SU-DHL-6 (cell line): Measurements from ENCODE around the gene RNFT2.

Experiments used
- H2AFZ ChIP-seq: fragments of 200-600 bp; sonication (generic); 2 replicates; pipeline ENCODE4 v1.6.1; 2014; ENCODE audit warnings: low read depth, mild to moderate bottlenecking, moderate library complexity, mixed read lengths, antibody characterized with exemption, low read length; ENCODE audit not compliant: severe bottlenecking
- H3F3A ChIP-seq: fragments of 200-600 bp; shearing (Covaris generic); 2 replicates; pipeline ENCODE4 v1.6.0; 2016; ENCODE audit warnings: antibody characterized with exemption, mild to moderate bottlenecking; ENCODE audit not compliant: insufficient read depth
- H3K27ac ChIP-seq: fragments of 200-600 bp; sonication (generic); 2 replicates; pipeline ENCODE4 v1.5.1; 2016; ENCODE audit warnings: low read depth, mild to moderate bottlenecking, low read length, moderate library complexity, mixed read lengths
- H3K27me3 ChIP-seq: fragments of 200-600 bp; sonication (generic), shearing (Covaris generic); 2 replicates; pipeline ENCODE4 v1.6.0; 2014; ENCODE audit warnings: mild to moderate bottlenecking, low read length
- H3K36me3 ChIP-seq: fragments of 200-600 bp; sonication (generic); 2 replicates; pipeline ENCODE4 v1.6.1; 2014; ENCODE audit warnings: mild to moderate bottlenecking, low read length, mixed read lengths
- H3K4me2 ChIP-seq: fragments of 300-600, 200-600 bp; shearing (Covaris generic), sonication (generic); 2 replicates; pipeline ENCODE4 v1.6.0; 2014; ENCODE audit warnings: low read length, low read depth, mild to moderate bottlenecking; ENCODE audit not compliant: poor library complexity, severe bottlenecking
- H3K4me3 ChIP-seq: fragments of 200-600 bp; sonication (generic); 2 replicates; pipeline ENCODE4 v1.5.1; 2014; ENCODE audit warnings: antibody characterized with exemption, low read length, mild to moderate bottlenecking, mixed read lengths; ENCODE audit not compliant: insufficient read depth, poor library complexity, severe bottlenecking
- H3K79me2 ChIP-seq: fragments of 200-600 bp; sonication (generic); 2 replicates; pipeline ENCODE4 v1.6.1; 2014; ENCODE audit warnings: mild to moderate bottlenecking, low read length, moderate library complexity; ENCODE audit not compliant: insufficient read depth
- H3K9ac ChIP-seq: fragments of 200-600 bp; sonication (generic); 2 replicates; pipeline ENCODE4 v1.7.0; 2014; ENCODE audit warnings: mild to moderate bottlenecking, low read length
- H3K9me2 ChIP-seq: fragments of 200-600 bp; sonication (generic); replicated peaks from 2 replicates; pipeline ENCODE4 v1.6.1; 2014; ENCODE audit warnings: low read length; ENCODE audit not compliant: insufficient read depth
- H3K9me3 ChIP-seq: fragments of 200-600 bp; sonication (generic); 2 replicates; pipeline ENCODE4 v1.6.1; 2014; ENCODE audit warnings: low read length, mixed read lengths; ENCODE audit not compliant: insufficient read depth
- H4K20me1 ChIP-seq: fragments of 200-600 bp; sonication (generic); 2 replicates; pipeline ENCODE4 v1.6.1; 2014; ENCODE audit warnings: low read depth, mild to moderate bottlenecking, antibody characterized with exemption, low read length, moderate library complexity, mixed read lengths
- CTCF ChIP-seq: fragments of 200-600 bp; sonication (generic); IDR thresholded peaks from one replicate; pipeline ENCODE4 v1.5.1; 2017; ENCODE audit warnings: antibody characterized with exemption, mild to moderate bottlenecking, low read length, moderate library complexity; ENCODE audit not compliant: insufficient read depth, poor library complexity, severe bottlenecking
- EZH2phosphoT487 ChIP-seq: fragments of 200-600 bp; sonication (generic), shearing (Covaris generic); conservative IDR thresholded peaks from 2 replicates; pipeline ENCODE4 v1.6.1; 2018; ENCODE audit warnings: mild to moderate bottlenecking, antibody characterized with exemption, low read length, moderate library complexity, mixed read lengths

The RNFT2 gene

GRCh38 chr12:116718655-116719454, 19.3 kb upstream of the RNFT2 start:
- Histone ChIP-seq H3K27ac (no peak overlapping the region), H3K9me3 (no peaks in the 10 kb centered on the region), H3K36me3 (peaks cover 6% of the 10 kb centered on the region; the same call in 1 of the 2 replicates), H3K79me2 (peaks cover 30% of the 10 kb centered on the region), H3K9me2 (no peaks in the 10 kb centered on the region), H3K9ac (no peak overlapping the region), H3K4me2 (no peak overlapping the region), H3K27me3 (no peaks in the 10 kb centered on the region), H3K4me3 (no peak overlapping the region), H4K20me1 (no peaks in the 10 kb centered on the region), H3F3A (no peaks in the 10 kb centered on the region), H2AFZ (no peak overlapping the region)
- TF ChIP-seq CTCF (no peak), EZH2phosphoT487 (no peak)

GRCh38 chr12:116719731-116720528, 18.2 kb upstream of the RNFT2 start:
- H3K27ac ChIP-seq = no peak overlapping the region
- no peak overlapping the region for H3K4me3 ChIP-seq
- H3K4me2 ChIP-seq = no peak overlapping the region
- H4K20me1 ChIP-seq = no peaks in the 10 kb centered on the region
- H3K9ac ChIP-seq = no peak overlapping the region
- no peaks in the 10 kb centered on the region for H3K9me2 ChIP-seq
- H3K9me3 ChIP-seq = no peaks in the 10 kb centered on the region
- no peaks in the 10 kb centered on the region for H3K27me3 ChIP-seq
- no peaks in the 10 kb centered on the region for H3F3A ChIP-seq
- H2AFZ ChIP-seq = no peak overlapping the region
- peaks cover 6% of the 10 kb centered on the region; the same call in 1 of the 2 replicates for H3K36me3 ChIP-seq
- TF ChIP-seq EZH2phosphoT487 (no peak), CTCF (no peak)
- H3K79me2 ChIP-seq = peaks cover 40% of the 10 kb centered on the region

DNA sequence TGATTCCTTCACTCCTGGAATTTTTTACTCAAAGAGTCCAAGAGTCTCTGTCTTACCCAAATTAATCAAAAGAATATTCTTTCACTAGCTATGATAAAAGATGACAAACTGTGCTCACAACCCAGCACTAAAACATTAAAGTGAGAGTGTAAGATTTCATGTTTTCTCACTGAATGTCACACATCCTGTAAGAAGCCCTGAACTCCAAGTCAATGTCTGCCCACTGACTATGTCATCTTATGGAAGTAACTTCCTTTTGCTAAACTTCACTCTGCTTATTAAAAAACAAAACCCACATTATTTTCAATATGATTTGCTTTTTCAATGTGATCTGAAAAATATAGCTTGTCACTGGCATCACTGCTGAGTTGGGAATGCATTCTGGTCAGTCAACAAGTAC, 15.9 kb upstream of the RNFT2 start:
- no peak for TF ChIP-seq EZH2phosphoT487
- no peak for TF ChIP-seq CTCF
- H3K4me2 ChIP-seq = no peak overlapping the region
- H3K9ac ChIP-seq = no peak overlapping the region
- H3K9me3 ChIP-seq = no peaks in the 10 kb centered on the region
- H3K4me3 ChIP-seq = no peak overlapping the region
- H3K79me2 ChIP-seq = peaks cover 61% of the 10 kb centered on the region
- H3F3A ChIP-seq = no peaks in the 10 kb centered on the region
- no peak overlapping the region for H3K27ac ChIP-seq
- no peak overlapping the region for H2AFZ ChIP-seq
- H4K20me1 ChIP-seq = no peaks in the 10 kb centered on the region
- H3K9me2 ChIP-seq = no peaks in the 10 kb centered on the region
- H3K36me3 ChIP-seq = peaks cover 6% of the 10 kb centered on the region; the same call in 1 of the 2 replicates
- no peaks in the 10 kb centered on the region for H3K27me3 ChIP-seq
